ENCODE data around the gene ZCWPW1. TPM values are rescaled to one million over a fixed set of nuclear protein-coding genes. Genes with fewer than 3 reads are reported as not detected.

Gene ZCWPW1
- polyA plus RNA-seq, 1 of the 3 experiments (the other 2 are of a cell fraction): 4.1 TPM

DNA sequence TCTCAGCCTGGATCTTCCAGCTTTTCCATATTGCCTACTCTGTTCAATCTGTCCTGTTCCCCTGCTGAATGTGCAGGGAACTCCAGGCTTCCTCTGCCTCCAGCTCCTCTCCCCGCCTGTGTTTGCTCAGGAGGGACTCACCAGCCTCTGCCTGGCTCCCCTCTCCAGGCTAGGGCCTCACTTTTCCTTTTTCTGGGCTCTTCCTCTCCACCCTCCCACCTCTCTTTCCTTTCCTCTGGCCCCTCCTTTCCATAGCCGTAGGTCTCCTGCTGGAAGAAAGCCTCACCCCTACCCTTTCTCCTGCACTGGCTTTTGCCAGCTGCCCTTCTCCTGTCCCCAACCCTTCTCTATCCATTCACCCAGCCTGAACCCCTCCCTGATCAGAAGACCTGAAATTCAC lies 30.3 kb downstream of the ZCWPW1 start:
- no peaks in the 10 kb centered on the region for H4K20me1 ChIP-seq (ENCODE audit: insufficient read depth)
- TF ChIP-seq FOSL2 (IDR thresholded peaks at IDR 0.05; ENCODE audit: borderline replicate concordance, low read depth): no peak
- no peak for TF ChIP-seq RFX5 (IDR thresholded peaks at IDR 0.05; ENCODE audit: low read length)
- TF ChIP-seq RXRA (IDR thresholded peaks at IDR 0.05; ENCODE audit: borderline replicate concordance, low read depth): no peak
- TF ChIP-seq TAF1 (IDR thresholded peaks at IDR 0.05; ENCODE audit: borderline replicate concordance, low read depth, low read length): no peak
- no peak for TF ChIP-seq NRF1 (IDR thresholded peaks at IDR 0.05; ENCODE audit: low read depth, low read length)
- TF ChIP-seq, protein P1, sequence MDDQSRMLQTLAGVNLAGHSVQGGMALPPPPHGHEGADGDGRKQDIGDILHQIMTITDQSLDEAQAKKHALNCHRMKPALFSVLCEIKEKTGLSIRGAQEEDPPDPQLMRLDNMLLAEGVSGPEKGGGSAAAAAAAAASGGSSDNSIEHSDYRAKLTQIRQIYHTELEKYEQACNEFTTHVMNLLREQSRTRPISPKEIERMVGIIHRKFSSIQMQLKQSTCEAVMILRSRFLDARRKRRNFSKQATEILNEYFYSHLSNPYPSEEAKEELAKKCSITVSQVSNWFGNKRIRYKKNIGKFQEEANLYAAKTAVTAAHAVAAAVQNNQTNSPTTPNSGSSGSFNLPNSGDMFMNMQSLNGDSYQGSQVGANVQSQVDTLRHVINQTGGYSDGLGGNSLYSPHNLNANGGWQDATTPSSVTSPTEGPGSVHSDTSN (IDR thresholded peaks at IDR 0.05): no peak
- TF ChIP-seq, protein P2, sequence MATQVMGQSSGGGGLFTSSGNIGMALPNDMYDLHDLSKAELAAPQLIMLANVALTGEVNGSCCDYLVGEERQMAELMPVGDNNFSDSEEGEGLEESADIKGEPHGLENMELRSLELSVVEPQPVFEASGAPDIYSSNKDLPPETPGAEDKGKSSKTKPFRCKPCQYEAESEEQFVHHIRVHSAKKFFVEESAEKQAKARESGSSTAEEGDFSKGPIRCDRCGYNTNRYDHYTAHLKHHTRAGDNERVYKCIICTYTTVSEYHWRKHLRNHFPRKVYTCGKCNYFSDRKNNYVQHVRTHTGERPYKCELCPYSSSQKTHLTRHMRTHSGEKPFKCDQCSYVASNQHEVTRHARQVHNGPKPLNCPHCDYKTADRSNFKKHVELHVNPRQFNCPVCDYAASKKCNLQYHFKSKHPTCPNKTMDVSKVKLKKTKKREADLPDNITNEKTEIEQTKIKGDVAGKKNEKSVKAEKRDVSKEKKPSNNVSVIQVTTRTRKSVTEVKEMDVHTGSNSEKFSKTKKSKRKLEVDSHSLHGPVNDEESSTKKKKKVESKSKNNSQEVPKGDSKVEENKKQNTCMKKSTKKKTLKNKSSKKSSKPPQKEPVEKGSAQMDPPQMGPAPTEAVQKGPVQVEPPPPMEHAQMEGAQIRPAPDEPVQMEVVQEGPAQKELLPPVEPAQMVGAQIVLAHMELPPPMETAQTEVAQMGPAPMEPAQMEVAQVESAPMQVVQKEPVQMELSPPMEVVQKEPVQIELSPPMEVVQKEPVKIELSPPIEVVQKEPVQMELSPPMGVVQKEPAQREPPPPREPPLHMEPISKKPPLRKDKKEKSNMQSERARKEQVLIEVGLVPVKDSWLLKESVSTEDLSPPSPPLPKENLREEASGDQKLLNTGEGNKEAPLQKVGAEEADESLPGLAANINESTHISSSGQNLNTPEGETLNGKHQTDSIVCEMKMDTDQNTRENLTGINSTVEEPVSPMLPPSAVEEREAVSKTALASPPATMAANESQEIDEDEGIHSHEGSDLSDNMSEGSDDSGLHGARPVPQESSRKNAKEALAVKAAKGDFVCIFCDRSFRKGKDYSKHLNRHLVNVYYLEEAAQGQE (IDR thresholded peaks at IDR 0.05; ENCODE audit: low read depth, low read length): no peak
- no peak for TF ChIP-seq FOXM1 (IDR thresholded peaks at IDR 0.05; ENCODE audit: low read depth)
- TF ChIP-seq, protein P3, sequence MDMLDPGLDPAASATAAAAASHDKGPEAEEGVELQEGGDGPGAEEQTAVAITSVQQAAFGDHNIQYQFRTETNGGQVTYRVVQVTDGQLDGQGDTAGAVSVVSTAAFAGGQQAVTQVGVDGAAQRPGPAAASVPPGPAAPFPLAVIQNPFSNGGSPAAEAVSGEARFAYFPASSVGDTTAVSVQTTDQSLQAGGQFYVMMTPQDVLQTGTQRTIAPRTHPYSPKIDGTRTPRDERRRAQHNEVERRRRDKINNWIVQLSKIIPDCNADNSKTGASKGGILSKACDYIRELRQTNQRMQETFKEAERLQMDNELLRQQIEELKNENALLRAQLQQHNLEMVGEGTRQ (IDR thresholded peaks at IDR 0.05; ENCODE audit: borderline replicate concordance, low read depth, low read length): no peak
- no peak for TF ChIP-seq ELF1 (IDR thresholded peaks at IDR 0.05)
- no peak for TF ChIP-seq GATA2 (CRISPR knock-in tag; IDR thresholded peaks at IDR 0.05)
- no peak for TF ChIP-seq EP300 (IDR thresholded peaks at IDR 0.05; ENCODE audit: borderline replicate concordance in 1 of 2, low read depth in 1 of 2, low read length in 1 of 2)
- no peak for TF ChIP-seq EZH2phosphoT487 (IDR thresholded peaks at IDR 0.05; ENCODE audit: borderline replicate concordance, low read depth)
- no peak for TF ChIP-seq MXI1 (IDR thresholded peaks at IDR 0.05; ENCODE audit: low read depth, low read length)
- no peak for TF ChIP-seq POLR2AphosphoS5 (IDR thresholded peaks at IDR 0.05; ENCODE audit: low read depth, low read length)
- no peak for TF ChIP-seq SMC3 (IDR thresholded peaks at IDR 0.05; ENCODE audit: low read depth, low read length)
- no peak for TF ChIP-seq JUND (IDR thresholded peaks at IDR 0.05)
- TF ChIP-seq, protein P4, sequence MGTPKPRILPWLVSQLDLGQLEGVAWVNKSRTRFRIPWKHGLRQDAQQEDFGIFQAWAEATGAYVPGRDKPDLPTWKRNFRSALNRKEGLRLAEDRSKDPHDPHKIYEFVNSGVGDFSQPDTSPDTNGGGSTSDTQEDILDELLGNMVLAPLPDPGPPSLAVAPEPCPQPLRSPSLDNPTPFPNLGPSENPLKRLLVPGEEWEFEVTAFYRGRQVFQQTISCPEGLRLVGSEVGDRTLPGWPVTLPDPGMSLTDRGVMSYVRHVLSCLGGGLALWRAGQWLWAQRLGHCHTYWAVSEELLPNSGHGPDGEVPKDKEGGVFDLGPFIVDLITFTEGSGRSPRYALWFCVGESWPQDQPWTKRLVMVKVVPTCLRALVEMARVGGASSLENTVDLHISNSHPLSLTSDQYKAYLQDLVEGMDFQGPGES (IDR thresholded peaks at IDR 0.05; ENCODE audit: low read depth, low read length): no peak
- TF ChIP-seq, protein P5, sequence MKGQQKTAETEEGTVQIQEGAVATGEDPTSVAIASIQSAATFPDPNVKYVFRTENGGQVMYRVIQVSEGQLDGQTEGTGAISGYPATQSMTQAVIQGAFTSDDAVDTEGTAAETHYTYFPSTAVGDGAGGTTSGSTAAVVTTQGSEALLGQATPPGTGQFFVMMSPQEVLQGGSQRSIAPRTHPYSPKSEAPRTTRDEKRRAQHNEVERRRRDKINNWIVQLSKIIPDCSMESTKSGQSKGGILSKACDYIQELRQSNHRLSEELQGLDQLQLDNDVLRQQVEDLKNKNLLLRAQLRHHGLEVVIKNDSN (IDR thresholded peaks at IDR 0.05; ENCODE audit: borderline replicate concordance, low read depth): no peak
- TF ChIP-seq FOXJ3 (CRISPR knock-in tag; IDR thresholded peaks at IDR 0.05): no peak
- no peak for DNase-seq
- whole genome bisulfite sequencing (ENCODE audit: low lambda C conversion rate): 40% methylated on average over 2 of the region's 2 CpGs
- H3K27me3 ChIP-seq (ENCODE audit: insufficient read depth): no peaks in the 10 kb centered on the region; the same call in 1 of the 2 replicates
- POLR2A ChIA-PET: no interaction called here
- H3K27ac ChIP-seq (ENCODE audit: low read depth in 2 of 2, low read length in 1 of 2): no peak overlapping the region
- H3K4me3 ChIP-seq (ENCODE audit: low read depth in 2 of 2, low read length in 1 of 2): no peak overlapping the region
- H3K4me2 ChIP-seq: no peak overlapping the region
- H3K9ac ChIP-seq: no peak overlapping the region
- no peak overlapping the region for H2AFZ ChIP-seq (ENCODE audit: low read depth)
- H3F3A ChIP-seq (replicated peaks; ENCODE audit: insufficient read depth): no peaks in the 10 kb centered on the region
- no peaks in the 10 kb centered on the region for H3K9me2 ChIP-seq
- CTCF ChIA-PET: interaction anchor here (1.0 to 3.9 kb wide), 2 partner anchors 9 to 30 kb away, joined by 3 to 33 read pairs; no protein-coding TSS in a partner anchor
- H3K4me1 ChIP-seq (ENCODE audit: control insufficient read depth in 1 of 2, insufficient read depth in 2 of 2, low read depth in 1 of 2, low read length in 1 of 2): peaks cover 0 to 5% of the 10 kb centered on the region in 2 experiments; a peak in 1 of 4 replicates
- H3K36me3 ChIP-seq (replicated peaks in 1 of 2; ENCODE audit: control insufficient read depth in 1 of 2, insufficient read depth in 2 of 2, low read length in 1 of 2): no peaks in the 10 kb centered on the region
- no peaks in the 10 kb centered on the region for H3K9me3 ChIP-seq
- H3K79me2 ChIP-seq (ENCODE audit: insufficient read depth): no peaks in the 10 kb centered on the region

Measured in SK-N-SH (cell line).